Effector memory CD4-positive, alpha-beta T cell (primary cell): ENCODE results near the gene PPIE.
A peak's percentile ranks its signal among the peaks of the same experiment; 100 is the strongest.

Experiments used
- DNase-seq, 3 donors: peaks; one replicate each; pipeline ENCODE4 v3.0.0-alpha.2; 2020
- H3K27ac ChIP-seq: 2 replicates; pipeline ENCODE4 v1.7.0; 2013; ENCODE audit warnings: mild to moderate bottlenecking, low read length, moderate library complexity; ENCODE audit not compliant: insufficient read depth, poor library complexity, severe bottlenecking
- H3K27me3 ChIP-seq: replicated peaks from 2 replicates; pipeline ENCODE4 v1.7.0; 2013; ENCODE audit warnings: mild to moderate bottlenecking, low read length; ENCODE audit not compliant: insufficient read depth, control insufficient read depth, poor library complexity, severe bottlenecking
- H3K36me3 ChIP-seq: 2 replicates; pipeline ENCODE4 v1.7.0; 2013; ENCODE audit warnings: mild to moderate bottlenecking, low read length, moderate library complexity; ENCODE audit not compliant: control insufficient read depth, insufficient read depth
- H3K4me1 ChIP-seq: 2 replicates; pipeline ENCODE4 v1.7.0; 2013; ENCODE audit warnings: low read length, mild to moderate bottlenecking; ENCODE audit not compliant: control insufficient read depth, insufficient read depth, poor library complexity, severe bottlenecking
- H3K4me3 ChIP-seq: 2 replicates; pipeline ENCODE4 v1.7.0; 2013; ENCODE audit warnings: low read length, low read depth, mild to moderate bottlenecking; ENCODE audit not compliant: insufficient read depth, poor library complexity, severe bottlenecking
- H3K9me3 ChIP-seq: 2 replicates; pipeline ENCODE4 v1.7.0; 2013; ENCODE audit warnings: mild to moderate bottlenecking, low read length, moderate library complexity; ENCODE audit not compliant: control insufficient read depth
- total RNA-seq, 3 donors: gene quantifications; one replicate each; lab custom pipeline; 2026; lab: John Stamatoyannopoulos, UW

The PPIE gene
- 45.6 to 49.8 (median 48.6) reads per million in 3 donors for total RNA-seq

DNA sequence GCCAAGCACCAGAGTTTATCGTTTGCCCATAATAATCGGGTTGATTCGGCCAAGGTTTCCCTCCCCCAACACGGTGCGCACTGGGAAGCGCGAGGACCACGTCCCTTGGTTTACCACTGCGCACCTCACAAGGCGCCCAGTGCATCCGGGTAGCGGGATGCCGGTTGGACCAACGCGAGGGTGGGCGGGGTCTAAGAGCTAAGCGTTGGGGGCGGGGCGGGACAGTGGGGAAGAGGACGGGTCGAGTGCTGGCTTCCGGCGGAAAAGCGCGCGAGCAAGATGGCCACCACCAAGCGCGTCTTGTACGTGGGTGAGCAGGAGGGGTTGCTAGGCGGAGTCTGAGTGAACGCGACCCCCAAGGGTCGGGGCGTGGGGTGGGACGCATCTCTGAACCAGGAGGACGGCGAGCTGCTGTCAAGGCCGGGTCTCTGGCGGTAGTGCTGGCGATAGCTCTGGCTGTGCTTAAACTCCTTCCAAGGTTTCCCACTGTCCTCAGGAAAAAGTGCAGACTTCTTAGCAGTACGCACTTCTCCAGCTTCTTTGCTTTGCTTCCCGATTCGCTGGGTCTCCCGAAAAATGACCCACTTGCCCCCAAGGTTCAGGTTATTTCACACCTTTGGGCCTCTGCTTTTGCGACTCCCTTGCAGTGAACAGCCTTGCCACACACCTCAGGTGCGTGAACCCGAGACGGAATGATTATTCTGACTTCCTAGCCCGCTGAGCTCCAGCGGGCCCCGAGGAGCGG lies at the start of gene PPIE:
PPIE (plus strand) TSS at position 261 of the 745 bp plus-strand sequence; CDS start at position 280, 19 bp downstream.
- H3K36me3 ChIP-seq = peaks cover 37% of the 10 kb centered on the region
- DNase-seq = peak; percentile 77 to 83 (median 78)
- no peaks in the 10 kb centered on the region for H3K9me3 ChIP-seq
- H3K4me1 ChIP-seq = peaks cover 8% of the 10 kb centered on the region
- no peaks in the 10 kb centered on the region for H3K27me3 ChIP-seq
- H3K4me3 ChIP-seq = peak within 1 kb of the TSS; percentile 75
- peak within 1 kb of the TSS; percentile 76 for H3K27ac ChIP-seq

DNA sequence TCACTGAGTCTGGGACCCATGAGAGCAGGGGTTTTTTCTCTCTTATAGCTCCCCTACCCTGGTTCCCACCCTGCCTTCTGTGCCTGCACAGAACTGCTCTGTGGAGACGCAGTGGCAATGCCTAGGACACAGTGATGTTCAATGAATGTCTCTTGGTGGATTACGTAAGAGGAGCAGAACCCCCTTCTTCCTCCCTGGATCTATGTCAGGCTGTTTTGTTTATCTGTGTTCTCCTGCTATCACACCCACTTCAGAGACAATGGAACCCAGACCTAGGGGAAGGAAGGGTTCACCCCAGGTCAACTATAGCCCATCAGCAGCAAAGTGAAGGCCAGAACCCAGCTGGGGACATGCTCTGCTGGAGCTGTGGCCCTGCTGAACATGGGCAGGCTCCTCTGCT lies 49.5 kb upstream of the PPIE start:
- H3K4me3 ChIP-seq = no peak overlapping the region
- H3K27me3 ChIP-seq = no peaks in the 10 kb centered on the region
- H3K4me1 ChIP-seq = peaks cover 39% of the 10 kb centered on the region
- H3K9me3 ChIP-seq = no peaks in the 10 kb centered on the region
- no peaks in the 10 kb centered on the region for H3K36me3 ChIP-seq
- DNase-seq = no peak
- no peak overlapping the region for H3K27ac ChIP-seq

DNA sequence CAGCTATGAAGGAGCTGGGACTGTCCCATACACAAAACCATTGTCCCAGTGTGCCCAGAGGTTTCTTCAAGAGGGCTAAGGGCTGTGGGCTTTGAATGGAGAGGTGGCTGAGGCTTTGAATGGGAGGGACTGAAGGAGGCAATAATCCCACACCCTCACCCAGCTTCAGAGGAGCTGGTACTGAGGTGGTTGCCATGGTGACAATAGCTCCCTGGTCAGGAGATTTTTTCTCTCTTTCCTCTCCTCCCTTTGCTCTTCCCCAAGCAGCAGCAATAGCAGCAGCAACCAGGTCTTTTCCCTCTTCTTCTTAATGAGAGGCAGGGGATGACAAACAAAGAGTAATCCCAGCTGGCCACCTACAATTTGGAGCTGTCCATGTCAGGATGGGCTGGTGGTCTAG lies 49.0 kb upstream of the PPIE start:
- no peaks in the 10 kb centered on the region for H3K27me3 ChIP-seq
- H3K36me3 ChIP-seq = no peaks in the 10 kb centered on the region
- DNase-seq = no peak

DNA sequence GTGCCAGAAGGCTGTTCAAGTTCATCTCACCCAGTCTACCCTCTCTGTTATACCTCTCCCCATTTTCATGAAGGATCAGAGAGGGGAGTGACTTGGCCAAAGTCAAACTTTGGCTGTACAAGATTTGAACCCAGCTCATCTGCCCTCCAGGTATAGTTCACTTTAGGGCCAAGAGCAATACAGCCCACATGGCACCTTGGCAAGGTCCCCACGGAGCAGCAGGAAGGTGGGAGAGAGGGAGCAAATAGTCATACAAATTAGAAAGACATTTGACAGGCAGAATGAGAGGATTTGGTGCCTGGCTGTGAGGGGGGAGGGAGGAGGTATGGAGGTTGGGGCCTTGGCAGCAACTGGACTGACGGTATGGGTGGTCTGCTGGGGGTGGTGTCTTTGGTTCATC lies 48.5 kb upstream of the PPIE start:
- H3K27ac ChIP-seq = no peak overlapping the region
- H3K36me3 ChIP-seq = no peaks in the 10 kb centered on the region
- no peak for DNase-seq
- H3K27me3 ChIP-seq = no peaks in the 10 kb centered on the region
- H3K4me3 ChIP-seq = peak overlapping the region; percentile 72
- H3K4me1 ChIP-seq = peaks cover 32% of the 10 kb centered on the region
- H3K9me3 ChIP-seq = no peaks in the 10 kb centered on the region

More for the DNA sequence above, 49.0 kb upstream of the PPIE start:
- H3K27ac ChIP-seq = no peak overlapping the region
- peaks cover 35% of the 10 kb centered on the region for H3K4me1 ChIP-seq
- no peak overlapping the region for H3K4me3 ChIP-seq
- H3K9me3 ChIP-seq = no peaks in the 10 kb centered on the region

DNA sequence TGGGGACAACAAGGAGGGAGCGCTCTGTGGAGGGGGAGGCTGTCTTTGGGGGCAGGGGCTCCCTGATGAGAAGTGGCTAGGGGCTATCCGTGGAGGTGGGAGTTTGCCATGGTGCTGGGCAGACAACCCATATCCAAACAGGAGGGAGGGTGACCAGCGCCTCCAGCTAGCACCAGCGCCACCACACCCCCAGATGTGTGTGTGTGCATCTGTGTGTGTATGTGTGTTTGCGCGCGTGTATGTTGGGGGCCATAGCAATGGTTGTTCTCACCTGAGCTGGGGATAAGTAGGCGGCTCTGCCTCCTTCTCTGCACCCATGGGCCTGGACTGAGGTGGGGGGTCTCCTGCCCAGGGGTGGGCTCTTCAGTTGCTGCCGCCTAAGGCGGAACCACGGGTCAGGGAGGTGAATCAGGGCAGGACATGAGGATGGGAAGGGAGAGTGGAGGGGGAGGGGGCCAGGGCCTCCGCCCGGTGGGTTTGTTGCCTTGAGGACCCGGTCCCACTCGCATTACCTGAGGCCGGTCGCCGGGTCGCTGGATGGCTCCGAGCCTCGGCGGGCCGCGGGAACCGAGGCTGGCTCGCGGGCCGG lies 47.8 kb upstream of the PPIE start:
- H3K36me3 ChIP-seq = no peaks in the 10 kb centered on the region
- no peaks in the 10 kb centered on the region for H3K27me3 ChIP-seq
- H3K4me1 ChIP-seq = peaks cover 32% of the 10 kb centered on the region
- no peak for DNase-seq
- peak overlapping the region; percentile 72 for H3K4me3 ChIP-seq
- no peaks in the 10 kb centered on the region for H3K9me3 ChIP-seq
- peak overlapping the region; percentile 76 for H3K27ac ChIP-seq

DNA sequence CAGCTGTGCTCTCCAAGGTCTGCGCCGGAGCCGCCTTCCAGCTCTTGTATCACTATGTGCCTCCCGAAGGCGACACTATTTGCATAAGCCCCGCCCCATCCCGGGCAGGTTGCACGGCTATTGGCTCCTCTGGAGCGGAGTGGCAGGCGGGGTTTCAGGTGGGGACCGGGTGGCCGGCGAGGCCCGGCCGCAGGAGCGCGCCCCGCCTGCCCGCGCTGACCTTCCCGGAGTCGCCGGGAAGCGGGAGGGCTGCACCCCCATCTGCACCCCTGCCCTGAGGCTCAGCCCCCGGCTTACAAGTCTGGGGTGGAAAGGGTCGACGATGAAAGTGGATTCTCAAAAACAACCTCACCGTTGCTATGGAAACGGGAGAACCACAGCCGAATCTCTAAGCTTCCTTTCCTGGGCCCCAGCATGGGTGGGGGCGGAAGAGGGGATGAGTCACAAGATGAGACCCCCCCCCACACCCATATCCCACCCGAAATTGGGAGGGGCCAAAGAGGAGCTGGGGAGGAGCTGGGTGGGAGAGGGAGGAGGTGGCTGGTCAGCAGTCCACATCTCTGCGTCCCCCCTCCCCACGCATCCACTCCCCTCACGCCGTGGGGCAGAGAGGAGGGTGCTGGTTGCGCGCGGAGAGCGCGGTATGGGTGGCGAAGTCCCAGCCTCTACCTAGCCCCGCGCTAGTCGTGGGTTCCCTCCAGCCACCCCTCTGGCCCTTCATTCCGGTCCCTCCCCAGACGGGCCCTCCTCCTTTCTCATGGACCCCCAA lies 47.1 kb upstream of the PPIE start, which contains the start of gene HPCAL4:
HPCAL4 (minus strand) TSS at position 51 of the 769 bp plus-strand sequence. CDS start 6,830 bp downstream, outside the sequence.
- H3K9me3 ChIP-seq = no peaks in the 10 kb centered on the region
- peak within 1 kb of the TSS; percentile 76 for H3K27ac ChIP-seq
- no peaks in the 10 kb centered on the region for H3K27me3 ChIP-seq
- peak within 1 kb of the TSS; percentile 72 for H3K4me3 ChIP-seq
- no peaks in the 10 kb centered on the region for H3K36me3 ChIP-seq
- peaks cover 32% of the 10 kb centered on the region for H3K4me1 ChIP-seq
- DNase-seq = peak; percentile 73 to 91 (median 89)

DNA sequence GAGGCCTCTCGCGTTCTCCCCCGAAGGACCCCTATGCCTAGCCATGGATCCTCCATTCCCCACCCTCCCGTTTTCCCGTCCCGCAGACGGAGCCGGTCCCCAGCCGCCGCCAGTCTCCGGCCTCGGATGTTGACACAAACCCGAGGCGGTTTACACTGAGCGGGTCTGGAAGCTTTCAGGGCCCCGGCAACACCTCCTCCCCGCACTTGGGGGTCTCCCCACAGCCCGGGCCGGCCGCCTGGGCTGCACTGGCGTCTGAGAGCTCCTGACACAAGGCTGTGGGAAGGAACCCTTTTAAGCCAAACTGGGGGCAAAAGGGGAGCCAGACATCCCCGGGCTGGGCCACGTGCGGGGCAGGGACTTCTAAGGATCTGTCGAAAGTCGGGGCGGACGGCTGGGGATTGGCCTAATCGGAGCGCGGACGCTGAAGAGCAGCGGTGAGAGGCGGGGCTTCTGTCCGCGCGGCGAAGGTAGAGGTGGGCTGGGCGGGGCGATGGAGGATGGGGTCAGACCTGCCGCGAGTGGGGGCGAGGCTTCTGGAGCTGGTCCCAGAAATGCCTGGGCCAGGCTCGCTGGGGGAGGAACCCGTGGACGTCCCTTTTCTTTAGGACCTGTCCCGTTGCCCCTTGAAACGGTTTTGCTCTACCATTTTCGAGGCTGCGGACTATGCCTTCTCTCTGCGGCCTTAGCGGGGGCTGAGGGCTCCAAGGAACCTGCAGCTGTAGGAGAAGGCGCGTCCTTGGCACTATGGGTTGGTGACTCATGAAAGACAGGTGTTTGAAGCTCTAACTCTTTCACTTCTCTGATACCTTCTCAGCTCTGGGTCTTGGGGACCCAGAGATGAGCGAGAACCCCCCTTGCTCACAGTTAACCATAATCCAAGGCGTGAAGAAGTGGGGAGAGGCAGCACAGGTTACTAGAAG lies 46.3 kb upstream of the PPIE start:
- H3K27me3 ChIP-seq = no peaks in the 10 kb centered on the region
- H3K4me1 ChIP-seq = peaks cover 32% of the 10 kb centered on the region
- H3K4me3 ChIP-seq = peak overlapping the region; percentile 72
- peak in 2 of 3 donors; percentile 5 to 36 for DNase-seq
- no peaks in the 10 kb centered on the region for H3K9me3 ChIP-seq
- H3K36me3 ChIP-seq = no peaks in the 10 kb centered on the region
- peak overlapping the region; percentile 76 for H3K27ac ChIP-seq

DNA sequence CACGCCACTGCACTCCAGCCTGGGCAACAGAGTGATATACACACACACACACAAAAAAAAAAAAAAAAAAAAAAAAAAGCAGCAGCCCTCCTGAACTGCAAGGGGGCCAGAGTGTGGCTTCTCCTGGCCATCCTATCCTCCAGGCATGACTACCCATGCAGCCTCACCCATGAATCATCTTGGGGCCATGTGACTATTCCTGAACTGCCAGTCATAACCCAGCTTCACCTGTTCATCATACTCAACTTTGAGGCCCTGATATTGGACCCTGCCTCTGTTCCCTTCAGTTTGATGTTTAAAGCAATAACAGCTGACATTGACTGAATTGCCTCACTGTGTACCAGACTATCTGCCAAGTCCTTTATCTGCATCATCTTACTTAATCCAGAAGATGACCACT lies 44.7 kb upstream of the PPIE start:
- Histone ChIP-seq H3K9me3 (no peaks in the 10 kb centered on the region), H3K27ac (no peak overlapping the region), H3K27me3 (no peaks in the 10 kb centered on the region), H3K36me3 (no peaks in the 10 kb centered on the region), H3K4me3 (no peak overlapping the region), H3K4me1 (peaks cover 32% of the 10 kb centered on the region)
- DNase-seq = no peak

DNA sequence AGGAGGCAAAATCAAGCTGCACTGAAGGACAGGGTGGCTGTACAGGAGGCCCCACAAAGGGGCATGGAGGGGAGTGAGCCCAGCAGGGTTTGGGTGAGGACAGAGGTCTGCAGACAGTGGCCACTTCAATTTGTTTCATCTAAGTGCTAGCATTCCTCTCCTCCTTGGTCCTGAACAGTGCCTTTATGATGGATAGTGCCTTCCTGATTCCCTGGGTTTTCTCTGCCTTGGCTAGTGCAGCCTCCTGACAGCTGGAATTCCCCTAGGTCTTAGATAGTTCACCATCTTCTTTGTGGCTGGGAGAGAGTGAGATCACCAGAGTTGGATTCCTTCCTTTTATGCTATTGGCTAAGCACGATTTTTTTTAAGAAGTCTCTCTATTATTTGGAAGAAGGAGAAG lies 43.7 kb upstream of the PPIE start:
- no peak overlapping the region for H3K27ac ChIP-seq
- H3K27me3 ChIP-seq = no peaks in the 10 kb centered on the region
- no peaks in the 10 kb centered on the region for H3K9me3 ChIP-seq
- H3K36me3 ChIP-seq = no peaks in the 10 kb centered on the region
- no peak for DNase-seq
- H3K4me1 ChIP-seq = peaks cover 28% of the 10 kb centered on the region
- H3K4me3 ChIP-seq = no peak overlapping the region
